DMS79 treated with DMSO at 0.1 percent for 48 hours (cell line): Measurements from ENCODE around the gene POLE.

Experiments used
- DNase-seq: peaks from one replicate; lab custom pipeline; 2025; lab: John Stamatoyannopoulos, UW

Gene POLE

GRCh38 chr12:132629330-132629729 is 57.8 kb downstream of the POLE start:
- no peak for DNase-seq

- no peak for DNase-seq
These were observed 61.3 kb downstream of the POLE start for GRCh38 chr12:132625731-132626430.

GRCh38 chr12:132624910-132625630 is 62.1 kb downstream of the POLE start:
- no peak for DNase-seq

GRCh38 chr12:132624186-132624855 is 62.8 kb downstream of the POLE start:
- DNase-seq = no peak

- DNase-seq = no peak
These were observed 63.9 kb downstream of the POLE start for GRCh38 chr12:132623072-132623869.

- DNase-seq = no peak
These were observed 64.6 kb downstream of the POLE start for GRCh38 chr12:132622437-132623071.

GRCh38 chr12:132621657-132622435 is 65.3 kb downstream of the POLE start:
- no peak for DNase-seq

GRCh38 chr12:132620899-132621656 is 66.1 kb downstream of the POLE start:
- no peak for DNase-seq

GRCh38 chr12:132620113-132620898 is 66.8 kb downstream of the POLE start:
- DNase-seq = no peak

- no peak for DNase-seq
These were observed 67.6 kb downstream of the POLE start for GRCh38 chr12:132619386-132620112.

- no peak for DNase-seq
These were observed 68.1 kb downstream of the POLE start for GRCh38 chr12:132619071-132619385.

- DNase-seq = no peak
These were observed 68.5 kb downstream of the POLE start, which contains the start of gene P2RX2 for GRCh38 chr12:132618683-132619043. TSS of gene P2RX2 (plus strand) at chr12:132618776. CDS start at chr12:132618817, 41 bp downstream.

- no peak for DNase-seq
These were observed 69.1 kb downstream of the POLE start for GRCh38 chr12:132617822-132618682.

- no peak for DNase-seq
These were observed 69.9 kb downstream of the POLE start for GRCh38 chr12:132617135-132617701.

GRCh38 chr12:132615579-132616038 is 71.5 kb downstream of the POLE start:
- no peak for DNase-seq

- DNase-seq = peak; percentile 64
These were observed 72.1 kb downstream of the POLE start for GRCh38 chr12:132614861-132615578.

GRCh38 chr12:132614029-132614428 is 73.1 kb downstream of the POLE start:
- no peak for DNase-seq
